HG03196 (cell line): Measurements from ENCODE around the gene SRP19.
A peak's percentile ranks its signal among the peaks of the same experiment; 100 is the strongest.
"Not testable (repeated sequence)": the region's sequence is repeated elsewhere in the genome, so short reads cannot be mapped to it uniquely, and the experiment has no call there.

ENCODE experiments used
- ATAC-seq: cut with Tn5 transposase; IDR thresholded peaks from one replicate; pipeline ENCODE4 v1.9.1; 2021; ENCODE audit not compliant: unreplicated experiment

SRP19 gene

DNA sequence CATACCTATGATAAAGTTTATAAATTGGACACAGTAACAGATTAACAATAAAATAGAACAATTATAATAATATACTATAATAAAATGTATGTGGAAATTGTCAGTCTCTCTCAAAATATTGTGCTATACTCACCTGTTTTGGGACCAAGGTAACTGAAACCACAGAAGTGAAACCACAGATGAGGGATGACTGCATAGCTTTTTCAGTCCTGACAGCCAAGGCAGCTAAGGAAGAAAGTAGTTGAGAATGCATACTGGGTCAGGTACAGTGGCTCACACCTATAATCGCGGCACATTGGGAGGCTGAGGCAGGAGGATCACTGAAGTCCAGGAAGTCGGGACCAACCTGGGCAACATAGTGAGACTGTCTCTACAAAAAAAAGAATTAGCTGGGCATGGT is 8.9 kb downstream of the SRP19 start:
- ATAC-seq: peak; percentile 55

DNA sequence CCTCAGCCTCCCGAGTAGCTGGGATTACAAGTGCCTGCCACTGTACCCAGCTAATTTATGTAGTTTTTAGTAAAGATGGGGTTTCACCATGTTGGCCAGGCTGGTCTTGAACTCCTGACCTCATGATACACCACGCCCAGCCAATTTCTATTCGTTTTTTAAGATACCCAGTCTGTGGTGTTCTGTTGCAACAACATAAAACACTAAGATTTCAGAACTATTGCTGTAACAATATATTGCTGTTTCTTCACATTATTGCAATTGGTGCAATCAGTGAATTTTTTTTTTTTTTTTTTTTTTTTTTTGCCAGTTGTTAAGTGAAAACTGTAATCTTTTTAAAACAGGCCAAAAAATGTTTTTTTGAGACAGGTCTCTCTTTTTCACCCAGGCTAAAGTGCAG is 9.9 kb downstream of the SRP19 start:
- no peak for ATAC-seq

DNA sequence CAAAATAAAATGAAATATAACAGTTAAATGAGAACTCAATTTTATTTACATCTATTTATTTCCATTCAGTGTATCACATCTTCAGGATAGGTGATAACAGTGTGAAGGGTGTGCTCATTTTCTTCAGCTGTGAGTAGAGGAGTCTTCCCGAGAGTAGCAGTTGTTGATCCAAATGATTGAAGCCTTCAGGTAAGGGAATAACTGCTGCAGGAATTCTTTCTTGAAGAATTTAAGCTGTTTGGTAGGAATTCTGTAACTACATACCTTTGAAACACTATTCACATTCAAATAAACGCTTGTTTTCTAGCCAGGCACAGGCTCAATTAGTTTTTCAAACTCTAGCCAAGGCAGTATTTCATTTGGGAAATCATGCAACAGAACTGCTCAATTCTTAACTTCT is 15.3 kb downstream of the SRP19 start:
- no peak for ATAC-seq

DNA sequence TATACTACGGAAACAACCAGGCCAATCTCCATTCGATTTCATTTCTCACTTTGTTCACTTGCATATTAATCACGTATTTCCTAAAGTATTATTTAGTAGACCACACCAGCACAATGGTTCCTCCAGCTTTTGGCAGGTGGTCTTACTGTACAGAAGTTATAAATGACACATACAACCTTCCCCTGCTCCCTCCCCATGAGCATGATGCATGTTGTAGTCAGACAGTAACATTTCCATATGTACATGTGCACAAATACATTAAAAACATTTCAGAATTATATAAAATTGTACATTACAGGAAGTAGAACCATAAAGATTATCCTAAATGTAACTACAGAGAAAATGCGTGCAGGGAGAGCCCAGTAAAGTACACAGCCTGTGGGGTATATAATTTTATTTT is 17.0 kb downstream of the SRP19 start:
- ATAC-seq: no peak

DNA sequence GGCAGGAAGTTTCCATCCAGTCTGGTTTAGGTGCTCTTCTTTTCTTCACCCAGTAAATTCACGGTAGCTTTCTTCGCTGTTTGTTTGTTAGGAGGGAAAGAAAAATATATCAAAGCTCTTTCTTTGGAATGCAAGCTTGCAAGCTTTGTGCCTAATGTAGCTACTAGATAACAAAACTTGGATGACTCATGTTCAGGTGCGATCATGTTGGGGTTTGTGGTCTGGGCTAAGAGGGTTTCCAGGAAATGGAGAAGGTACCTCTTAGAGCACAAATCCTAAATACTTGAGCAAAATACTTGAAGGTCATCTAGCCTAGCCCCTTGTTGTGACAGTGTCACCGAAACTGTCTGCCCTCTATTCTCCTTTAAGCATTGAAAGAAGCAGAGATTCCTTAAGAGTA is 17.7 kb downstream of the SRP19 start:
- no peak for ATAC-seq

DNA sequence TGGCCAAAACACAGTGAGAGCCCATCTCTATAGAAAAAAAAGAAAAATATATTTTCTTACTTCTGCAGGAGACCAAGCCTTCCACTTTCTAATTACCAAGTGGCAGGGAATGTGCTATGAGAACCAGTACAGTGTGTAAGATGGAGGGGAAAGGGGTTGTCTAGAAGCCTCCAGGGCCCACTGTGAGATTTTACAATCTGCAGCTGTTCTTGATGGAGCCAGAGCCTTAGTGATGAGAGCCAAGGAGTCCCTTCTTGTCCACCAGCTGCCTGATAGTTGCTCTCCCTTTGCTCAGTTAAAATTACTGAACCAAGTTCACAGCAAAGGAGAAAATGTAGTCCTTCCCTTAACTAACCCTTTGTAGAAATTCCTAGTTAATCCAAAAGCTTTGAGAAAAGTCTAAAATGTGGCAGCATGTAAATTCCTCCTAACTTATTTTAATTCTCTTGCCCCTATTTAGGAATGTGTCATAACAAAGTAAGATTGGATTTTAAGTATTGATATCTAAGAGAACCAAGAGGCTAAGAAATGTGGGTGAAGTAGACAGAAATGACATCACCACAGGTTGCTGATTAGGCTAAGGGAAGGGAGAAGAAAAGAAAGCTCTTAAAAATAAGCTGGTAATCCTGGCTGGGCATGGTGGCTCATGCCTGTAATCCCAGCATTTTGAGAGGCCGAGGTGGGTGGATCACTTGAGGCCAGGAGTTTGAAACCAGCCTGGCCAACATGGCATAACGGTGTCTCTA is 19.3 kb downstream of the SRP19 start:
- no peak for ATAC-seq

DNA sequence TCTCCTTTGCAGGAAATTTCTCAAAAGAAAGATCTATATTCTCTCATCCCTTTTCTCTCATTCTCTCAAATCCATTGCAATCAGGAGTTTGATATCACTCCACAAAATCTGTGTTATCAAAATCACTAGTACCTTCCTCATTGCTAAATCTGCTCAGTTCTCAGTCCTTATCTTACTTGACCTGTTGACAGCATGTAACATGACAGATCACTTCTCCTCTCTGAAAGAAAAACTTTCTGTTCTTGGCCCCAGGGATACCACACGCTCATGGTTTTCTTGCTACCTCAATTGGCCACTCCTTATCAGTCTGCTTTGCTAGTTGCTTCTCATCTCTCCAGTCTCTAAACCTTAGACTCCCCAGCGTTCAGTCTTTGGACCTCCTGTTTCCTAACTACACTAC is 22.1 kb downstream of the SRP19 start:
- no peak for ATAC-seq

DNA sequence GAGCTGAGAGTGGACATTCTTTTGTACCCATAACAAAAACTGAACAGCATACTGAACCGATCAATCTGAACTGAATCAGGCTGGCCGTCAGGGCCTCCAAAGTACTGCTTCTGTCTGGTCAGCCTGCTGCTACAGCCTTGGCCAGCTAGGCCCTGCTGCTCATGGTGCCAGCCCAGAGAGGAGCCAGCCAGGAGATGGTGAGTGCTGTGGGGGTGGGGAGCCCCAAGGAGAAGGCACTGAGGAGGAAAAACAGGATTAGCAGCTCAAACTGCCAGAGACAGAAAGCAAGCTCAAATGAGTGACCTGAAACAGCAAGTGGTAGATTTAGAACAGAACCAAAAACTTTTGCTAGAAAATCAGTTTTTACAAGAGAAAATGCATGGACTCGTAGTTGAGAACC is 23.9 kb downstream of the SRP19 start:
- no peak for ATAC-seq

DNA sequence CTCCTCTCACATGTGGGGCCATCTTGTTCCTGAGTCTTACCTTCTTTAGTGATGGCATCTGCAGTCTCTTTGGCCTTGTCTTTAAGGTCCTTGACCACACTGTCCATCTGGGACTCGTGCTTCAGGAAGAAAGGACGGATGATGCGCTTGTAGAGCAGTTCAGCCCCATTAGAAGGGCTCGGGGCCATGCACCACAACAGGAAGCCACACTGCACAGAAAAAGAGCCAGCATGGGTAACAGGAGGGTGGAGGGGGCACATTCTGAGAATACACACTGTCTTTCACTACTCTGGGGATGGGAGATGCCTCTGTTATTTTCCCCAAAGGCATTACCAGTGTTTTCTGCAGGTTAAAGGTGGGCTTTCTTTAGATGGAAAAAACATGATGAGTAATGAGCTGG is 25.9 kb downstream of the SRP19 start:
- ATAC-seq: no peak

DNA sequence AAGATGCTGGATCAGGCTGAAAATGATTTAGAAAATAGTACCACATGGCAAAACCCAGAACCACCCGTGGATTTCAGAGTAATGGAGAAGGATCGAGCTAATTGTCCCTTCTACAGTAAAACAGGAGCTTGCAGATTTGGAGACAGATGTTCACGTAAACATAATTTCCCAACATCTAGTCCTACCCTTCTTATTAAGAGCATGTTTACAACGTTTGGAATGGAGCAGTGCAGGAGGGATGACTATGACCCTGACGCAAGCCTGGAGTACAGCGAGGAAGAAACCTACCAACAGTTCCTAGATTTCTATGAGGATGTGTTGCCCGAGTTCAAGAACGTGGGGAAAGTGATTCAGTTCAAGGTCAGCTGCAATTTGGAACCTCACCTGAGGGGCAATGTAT is 31.0 kb downstream of the SRP19 start:
- not testable (repeated sequence) for ATAC-seq

DNA sequence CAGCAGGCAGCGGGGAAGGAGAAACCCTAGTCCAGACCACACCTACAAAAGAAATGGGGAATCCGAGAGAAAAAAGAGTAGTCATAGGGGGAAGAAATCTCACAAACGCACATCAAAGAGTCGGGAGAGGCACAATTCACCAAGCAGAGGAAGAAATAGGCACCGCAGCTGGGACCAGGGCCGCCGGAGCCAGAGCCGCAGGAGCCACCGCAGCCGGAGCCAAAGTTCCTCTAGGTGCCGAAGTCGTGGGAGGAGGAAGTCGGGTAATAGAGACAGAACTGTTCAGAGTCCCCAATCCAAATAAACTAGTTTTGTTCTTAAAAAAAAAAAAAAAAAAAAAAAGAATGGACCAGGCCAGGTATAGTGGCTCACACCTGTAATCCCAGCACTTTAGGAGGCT is 31.7 kb downstream of the SRP19 start:
- no peak for ATAC-seq

DNA sequence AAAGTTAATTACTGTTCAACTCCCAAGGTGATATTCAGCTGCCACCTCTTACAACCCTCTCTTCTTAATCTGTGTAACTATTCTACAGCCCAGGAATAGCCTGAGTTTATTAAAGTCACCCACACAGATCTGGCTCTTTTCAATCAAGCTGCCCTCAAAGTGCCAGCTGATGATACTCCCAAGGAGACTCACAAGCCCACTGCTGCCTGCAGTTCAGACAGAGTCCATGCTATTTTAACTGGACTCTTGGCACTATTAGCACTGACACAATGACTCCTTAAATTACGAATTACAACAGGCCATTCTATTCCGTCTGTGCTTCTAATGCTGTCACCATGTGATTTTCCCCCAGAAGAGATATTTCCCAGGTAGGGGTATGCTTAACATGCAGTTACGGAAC is 34.6 kb downstream of the SRP19 start:
- no peak for ATAC-seq

DNA sequence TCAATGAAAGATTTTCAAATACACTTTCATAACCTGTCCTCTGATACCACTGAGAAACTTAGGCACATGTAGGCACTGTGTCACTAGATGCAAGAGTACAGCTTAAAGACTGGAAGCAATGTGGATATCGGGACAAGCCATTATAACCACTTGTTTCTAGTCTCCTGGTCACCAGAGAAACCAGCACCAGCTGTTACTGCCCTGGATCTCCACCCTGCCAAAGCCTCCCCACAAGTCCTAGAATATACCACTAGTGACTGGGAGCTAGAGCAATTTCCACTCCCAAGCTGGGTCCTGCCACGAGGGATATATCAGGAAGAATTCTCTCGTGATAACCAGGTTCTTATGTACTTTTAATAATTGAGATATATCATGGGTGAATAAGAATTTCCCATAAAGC is 41.5 kb downstream of the SRP19 start:
- ATAC-seq: no peak

DNA sequence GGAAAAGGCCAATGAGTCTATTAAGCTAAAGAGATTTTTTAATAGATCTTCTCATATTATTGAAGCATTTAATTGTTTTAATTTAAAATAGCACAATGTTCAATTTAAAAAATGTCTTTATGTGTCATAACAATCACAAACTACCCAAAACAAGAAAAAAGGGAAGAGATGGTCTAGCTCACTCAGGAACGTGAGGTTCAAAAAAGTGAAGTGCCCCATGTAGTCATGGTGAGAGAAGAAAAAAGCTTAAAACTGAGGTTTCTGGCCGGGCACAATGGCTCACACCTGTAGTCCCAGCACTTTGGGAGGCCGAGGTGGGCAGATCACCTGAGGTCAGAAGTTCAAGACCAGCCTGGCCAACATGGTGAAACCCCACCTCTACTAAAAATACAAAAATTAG is 43.9 kb downstream of the SRP19 start:
- not testable (repeated sequence) for ATAC-seq

DNA sequence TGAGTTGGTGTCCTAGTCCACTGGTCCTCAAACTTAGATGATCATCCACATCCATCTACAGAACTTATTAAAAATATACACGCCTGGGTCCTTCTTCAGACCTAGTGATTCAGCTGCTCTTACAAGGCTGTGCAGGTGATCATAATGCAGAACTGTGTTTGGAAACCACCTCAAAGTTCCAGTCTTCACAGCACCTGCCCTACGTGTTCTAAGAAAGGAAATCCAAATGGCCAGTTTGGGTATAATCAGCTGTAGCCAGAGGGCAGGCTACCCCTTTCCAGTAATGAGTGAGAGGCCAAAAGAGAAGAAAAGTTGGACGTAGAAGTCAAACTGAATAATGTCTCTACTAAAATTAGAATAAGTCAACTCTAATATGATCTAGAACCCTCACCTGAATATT is 45.5 kb downstream of the SRP19 start:
- ATAC-seq: no peak

DNA sequence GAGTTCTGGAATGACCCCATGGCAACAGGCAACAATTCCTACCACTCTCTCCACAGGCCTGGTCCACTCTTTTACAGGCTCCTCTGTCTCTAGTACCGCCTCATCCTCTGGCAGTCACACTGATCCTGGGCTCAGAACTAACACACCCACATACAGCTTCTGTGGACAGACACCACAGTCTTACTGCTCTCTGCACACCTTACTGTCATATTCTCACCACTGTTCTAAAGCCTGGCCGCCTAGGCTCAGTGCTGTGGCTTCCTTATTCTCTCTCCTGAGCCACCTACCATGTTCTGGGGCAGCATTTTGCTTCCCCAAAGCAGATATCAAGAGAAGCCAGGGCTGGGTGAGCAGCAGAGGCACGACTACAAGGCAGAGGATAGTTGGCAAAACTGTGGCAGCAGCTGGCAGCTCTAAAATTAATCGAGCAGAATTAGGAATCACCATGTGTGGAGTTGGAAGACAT is 46.1 kb downstream of the SRP19 start:
- ATAC-seq: no peak

DNA sequence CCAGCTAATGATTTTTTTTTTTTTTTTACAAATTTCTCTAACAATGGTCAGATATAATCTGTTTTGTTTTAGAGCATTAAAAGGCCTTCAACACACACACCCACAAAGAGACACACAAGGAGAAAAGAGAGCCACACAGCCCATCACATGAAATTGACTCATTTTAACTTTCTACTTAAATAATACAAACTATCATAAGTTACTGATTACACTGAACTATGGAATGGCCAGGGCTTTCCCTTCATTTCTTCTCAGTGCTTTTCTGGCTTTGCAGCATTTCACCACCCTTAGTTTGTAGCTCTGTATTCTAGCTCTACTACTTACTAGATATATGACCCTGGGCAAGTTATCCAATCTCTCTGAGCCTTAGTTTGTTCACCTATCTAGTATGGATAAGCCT is 47.8 kb downstream of the SRP19 start:
- ATAC-seq: no peak

DNA sequence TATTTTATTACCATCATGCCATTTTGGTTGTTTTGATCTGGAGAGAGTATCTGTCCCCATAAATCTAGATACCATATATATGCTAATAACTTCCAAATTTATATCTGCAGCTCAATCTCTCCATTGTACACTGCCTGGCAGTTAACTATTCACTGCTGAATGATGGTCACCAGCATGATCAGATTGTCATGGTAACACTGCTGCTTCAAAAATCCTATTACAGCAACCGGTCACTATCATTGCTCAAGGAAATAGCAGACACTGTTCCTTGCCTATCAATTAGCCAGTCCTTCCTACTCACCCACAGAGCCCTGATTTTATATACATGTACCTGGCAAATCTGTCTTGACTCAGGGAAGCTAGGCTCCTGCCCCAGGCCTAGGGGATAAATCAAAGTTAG is 49.4 kb downstream of the SRP19 start:
- ATAC-seq: no peak

DNA sequence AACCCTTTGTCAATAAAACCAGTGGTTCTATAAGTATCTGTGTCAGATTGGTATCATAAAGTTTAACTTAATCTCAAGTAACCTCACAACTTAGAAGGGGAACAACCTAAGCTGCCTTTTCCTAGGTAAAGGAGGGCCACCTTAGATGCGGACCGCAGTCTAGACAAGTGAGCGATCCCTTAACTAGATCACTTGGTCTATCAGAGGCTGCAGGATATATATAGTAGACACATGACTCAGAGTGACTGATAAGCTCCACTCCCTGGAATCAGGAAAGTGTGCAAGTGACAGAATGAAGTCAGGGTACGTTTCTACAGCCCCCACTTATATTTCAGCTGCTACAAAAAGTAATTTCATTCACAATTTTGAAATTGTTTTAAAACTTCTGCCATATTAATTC is 53.5 kb downstream of the SRP19 start:
- ATAC-seq: no peak

DNA sequence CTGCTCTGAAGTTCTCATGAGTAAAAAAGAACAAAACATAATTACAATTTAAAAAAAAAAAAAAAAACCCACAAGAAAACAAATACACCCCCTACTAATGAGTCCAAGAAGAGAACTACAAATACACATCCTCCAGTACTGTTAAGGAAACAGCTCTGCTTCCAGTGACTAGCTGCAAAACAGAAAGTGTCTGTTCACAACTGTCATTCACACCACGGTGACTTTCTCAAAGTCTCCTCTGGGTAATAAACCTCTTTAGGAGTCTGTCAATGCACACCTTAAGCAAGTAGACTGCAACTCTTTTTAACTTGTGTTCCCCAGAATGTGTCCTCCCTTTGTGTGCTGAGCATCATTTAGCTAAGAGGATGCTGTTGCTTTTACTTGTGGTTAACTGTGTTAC is 54.7 kb downstream of the SRP19 start:
- peak; percentile 46 for ATAC-seq

DNA sequence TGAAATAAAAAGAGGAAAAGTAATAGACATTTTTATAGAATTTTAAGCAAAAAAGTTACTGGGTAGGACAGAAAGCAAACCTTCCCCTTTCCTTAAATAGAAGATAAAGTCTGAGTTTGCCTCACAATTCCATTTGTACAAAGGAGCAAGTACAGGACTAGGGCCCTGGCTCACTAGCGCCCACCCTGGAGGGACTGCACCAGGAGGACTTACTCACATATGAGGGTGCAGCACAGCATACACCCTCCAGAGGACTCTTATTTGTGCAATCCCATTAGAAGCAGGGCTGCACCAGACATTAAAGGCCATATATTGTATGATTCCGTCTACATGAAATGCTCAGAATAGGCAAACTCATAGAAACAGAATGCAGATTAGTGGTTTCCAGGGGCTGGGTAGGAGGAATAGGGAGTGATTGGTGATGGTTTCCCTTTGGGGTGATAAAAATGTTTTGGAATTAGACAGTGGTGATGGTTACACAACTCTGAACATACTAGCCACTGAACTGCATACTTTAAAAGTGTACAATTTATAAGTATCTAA is 56.4 kb downstream of the SRP19 start:
- no peak for ATAC-seq

DNA sequence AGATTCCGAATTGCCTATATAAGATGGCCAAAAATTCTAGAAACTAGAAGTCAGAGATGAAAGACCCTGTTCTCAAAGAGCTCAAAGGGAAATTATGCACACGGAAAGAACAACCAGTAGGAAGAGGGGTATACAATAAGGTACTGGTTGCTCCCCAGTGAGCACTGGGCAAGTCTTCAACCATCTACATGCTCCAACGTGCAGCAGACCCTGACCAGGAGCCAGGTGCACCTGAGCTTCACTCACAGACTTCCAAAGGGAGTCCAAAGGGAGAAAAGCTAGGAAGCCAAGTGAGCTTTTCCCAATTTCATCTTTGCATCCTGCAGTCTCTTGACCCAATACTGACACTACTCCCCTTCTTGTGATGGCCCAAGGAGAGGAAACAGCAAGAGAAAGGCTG is 57.0 kb downstream of the SRP19 start:
- ATAC-seq: no peak

DNA sequence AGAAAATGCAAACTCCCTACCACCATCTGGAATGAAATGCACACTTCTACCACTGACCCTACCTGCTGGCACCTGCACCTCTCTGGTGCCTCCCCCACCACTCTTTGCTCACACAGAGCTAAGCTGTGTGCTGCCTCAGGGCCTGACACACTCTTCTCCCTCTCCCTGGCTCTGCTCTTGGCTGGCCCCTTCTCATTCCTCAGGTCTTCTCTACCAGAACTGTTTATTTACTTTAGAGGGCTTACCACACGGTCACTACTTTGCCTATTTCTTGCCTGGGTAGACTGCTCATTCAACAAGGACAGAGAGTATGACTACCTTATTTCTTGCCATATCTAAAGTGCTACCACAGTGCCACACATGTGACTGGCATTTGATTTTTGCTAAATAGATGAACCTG is 57.6 kb downstream of the SRP19 start:
- ATAC-seq: no peak
